Measurements from ENCODE around the gene TTN.

TTN gene

GRCh38 chr2:178734518-178734917 lies 72.7 kb downstream of the TTN start:
- DNase-seq (ENCODE audit: low spot score) = no peak

- no peak for DNase-seq (ENCODE audit: low spot score)
These were observed 73.2 kb downstream of the TTN start for GRCh38 chr2:178733975-178734374.

- DNase-seq (ENCODE audit: low spot score) = no peak
These were observed 74.3 kb downstream of the TTN start for GRCh38 chr2:178732913-178733312.

GRCh38 chr2:178731300-178731699 lies 75.9 kb downstream of the TTN start:
- no peak for DNase-seq (ENCODE audit: low spot score)

GRCh38 chr2:178730049-178730448 lies 77.2 kb downstream of the TTN start:
- DNase-seq (ENCODE audit: low spot score) = no peak

- no peak for DNase-seq (ENCODE audit: low spot score)
These were observed 83.4 kb downstream of the TTN start for GRCh38 chr2:178723786-178724346.

GRCh38 chr2:178722296-178722695 lies 84.9 kb downstream of the TTN start:
- DNase-seq (ENCODE audit: low spot score) = no peak

GRCh38 chr2:178718988-178719387 lies 88.2 kb downstream of the TTN start:
- DNase-seq (ENCODE audit: low spot score) = no peak

GRCh38 chr2:178718283-178718682 lies 88.9 kb downstream of the TTN start:
- DNase-seq (ENCODE audit: low spot score) = no peak

GRCh38 chr2:178716394-178716793 lies 90.8 kb downstream of the TTN start:
- DNase-seq (ENCODE audit: low spot score) = no peak

- no peak for DNase-seq (ENCODE audit: low spot score)
These were observed 91.9 kb downstream of the TTN start for GRCh38 chr2:178715366-178715765.

- no peak for DNase-seq (ENCODE audit: low spot score)
These were observed 99.7 kb downstream of the TTN start for GRCh38 chr2:178707476-178707875.

- no peak for DNase-seq (ENCODE audit: low spot score)
These were observed 102.3 kb downstream of the TTN start for GRCh38 chr2:178704876-178705275.

GRCh38 chr2:178702361-178702760 lies 104.9 kb downstream of the TTN start:
- no peak for DNase-seq (ENCODE audit: low spot score)

GRCh38 chr2:178700922-178701342 lies 106.3 kb downstream of the TTN start:
- DNase-seq (ENCODE audit: low spot score) = peak; percentile 30

- DNase-seq (ENCODE audit: low spot score) = no peak
These were observed 107.1 kb downstream of the TTN start for GRCh38 chr2:178700136-178700535.

GRCh38 chr2:178692845-178693244 lies 114.4 kb downstream of the TTN start:
- DNase-seq (ENCODE audit: low spot score) = no peak

- DNase-seq (ENCODE audit: low spot score) = no peak
These were observed 117.4 kb downstream of the TTN start for GRCh38 chr2:178689808-178690207.

GRCh38 chr2:178683877-178684276 lies 123.3 kb downstream of the TTN start:
- no peak for DNase-seq (ENCODE audit: low spot score)

GRCh38 chr2:178681081-178681480 lies 126.1 kb downstream of the TTN start:
- no peak for DNase-seq (ENCODE audit: low spot score)

- no peak for DNase-seq (ENCODE audit: low spot score)
These were observed 127.3 kb downstream of the TTN start for GRCh38 chr2:178679891-178680290.

- DNase-seq (ENCODE audit: low spot score) = no peak
These were observed 129.6 kb downstream of the TTN start for GRCh38 chr2:178677599-178677998.

GRCh38 chr2:178676046-178676445 lies 131.2 kb downstream of the TTN start:
- DNase-seq (ENCODE audit: low spot score) = no peak

GRCh38 chr2:178674122-178674521 lies 133.1 kb downstream of the TTN start:
- no peak for DNase-seq (ENCODE audit: low spot score)

GRCh38 chr2:178666458-178666857 lies 140.8 kb downstream of the TTN start:
- DNase-seq (ENCODE audit: low spot score) = no peak
